T follicular helper cell (primary cell): ENCODE data around the gene PCDHA5.

Experiments
- DNase-seq: peaks from one replicate; pipeline ENCODE4 v3.0.0-alpha.2; 2020; ENCODE audit warnings: low read depth

PCDHA5 gene

GRCh38 chr5:140862441-140863295 is 41.3 kb downstream of the PCDHA5 start:
- no peak for DNase-seq

DNA sequence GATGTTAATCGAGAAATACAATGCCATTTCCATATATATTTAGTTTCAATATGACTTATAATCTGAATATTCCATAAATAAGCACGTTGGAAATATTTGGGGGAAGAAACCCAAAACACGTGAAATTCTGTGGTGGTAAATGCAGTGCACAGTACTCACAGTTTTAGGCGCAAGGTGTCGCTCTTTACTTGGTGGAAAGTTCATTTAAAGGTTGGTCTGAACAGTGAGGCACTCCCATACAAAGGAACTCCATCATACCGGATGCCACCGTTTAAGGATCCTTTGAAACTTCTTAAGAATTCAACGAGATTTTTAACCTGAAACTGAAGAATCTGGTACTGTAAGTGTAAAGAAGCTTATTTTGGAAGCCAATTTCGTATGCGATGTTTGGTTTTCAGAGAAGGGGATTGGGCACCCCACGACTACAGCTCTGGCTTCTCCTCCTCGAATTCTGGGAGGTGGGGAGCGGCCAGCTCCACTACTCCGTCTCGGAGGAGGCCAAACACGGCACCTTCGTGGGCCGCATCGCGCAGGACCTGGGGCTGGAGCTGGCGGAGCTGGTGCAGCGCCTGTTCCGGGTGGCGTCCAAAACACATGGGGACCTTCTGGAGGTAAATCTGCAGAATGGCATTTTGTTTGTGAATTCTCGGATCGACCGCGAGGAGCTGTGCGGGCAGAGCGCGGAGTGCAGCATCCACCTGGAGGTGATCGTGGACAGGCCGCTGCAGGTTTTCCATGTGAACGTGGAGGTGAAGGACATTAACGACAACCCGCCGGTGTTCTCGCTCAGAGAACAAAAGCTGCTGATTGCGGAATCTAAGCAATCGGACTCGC is 47.5 kb downstream of the PCDHA5 start, which contains the start of gene PCDHA11:
PCDHA11 (plus strand) TSS at position 237 of the 834 bp plus-strand sequence; CDS start at position 384, 147 bp downstream.
- DNase-seq, result no peak

- no peak for DNase-seq
These were observed 48.1 kb downstream of the PCDHA5 start for GRCh38 chr5:140869555-140869886.

- DNase-seq, result no peak
These were observed 49.1 kb downstream of the PCDHA5 start for GRCh38 chr5:140870221-140871201.
